Measurements from ENCODE around the gene LDHAL6B.

Gene LDHAL6B

GRCh38 chr15:59236394-59236793, 29.8 kb downstream of the LDHAL6B start:
- in situ Hi-C loops (cut with HindIII; ENCODE audit: low sequenced_read_pairs) = no loop called here
- no peak overlapping the region for H3K4me3 ChIP-seq (ENCODE audit: low read depth, low read length)
- no peak for TF ChIP-seq CTCF (IDR thresholded peaks at IDR 0.05; ENCODE audit: low read depth, low read length)
- DNase-seq (ENCODE audit: low read depth, low spot score) = no peak

- no peak for DNase-seq (ENCODE audit: low read depth, low spot score)
- no peak overlapping the region for H3K4me3 ChIP-seq (ENCODE audit: low read depth, low read length)
- in situ Hi-C loops (cut with HindIII; ENCODE audit: low sequenced_read_pairs) = no loop called here
- TF ChIP-seq CTCF (IDR thresholded peaks at IDR 0.05; ENCODE audit: low read depth, low read length) = no peak
Observed at GRCh38 chr15:59237119-59237855, 30.6 kb downstream of the LDHAL6B start.

GRCh38 chr15:59237924-59238331, 31.3 kb downstream of the LDHAL6B start:
- TF ChIP-seq CTCF (IDR thresholded peaks at IDR 0.05; ENCODE audit: low read depth, low read length) = no peak
- H3K4me3 ChIP-seq (ENCODE audit: low read depth, low read length) = no peak overlapping the region
- DNase-seq (ENCODE audit: low read depth, low spot score) = no peak
- in situ Hi-C loops (cut with HindIII; ENCODE audit: low sequenced_read_pairs) = no loop called here

- in situ Hi-C loops (cut with HindIII; ENCODE audit: low sequenced_read_pairs) = no loop called here
- no peak overlapping the region for H3K4me3 ChIP-seq (ENCODE audit: low read depth, low read length)
- no peak for DNase-seq (ENCODE audit: low read depth, low spot score)
- TF ChIP-seq CTCF (IDR thresholded peaks at IDR 0.05; ENCODE audit: low read depth, low read length) = no peak
Observed at GRCh38 chr15:59240036-59240435, 33.4 kb downstream of the LDHAL6B start.

GRCh38 chr15:59242649-59243048, 36.0 kb downstream of the LDHAL6B start:
- no peak overlapping the region for H3K4me3 ChIP-seq (ENCODE audit: low read depth, low read length)
- no peak for DNase-seq (ENCODE audit: low read depth, low spot score)
- no peak for TF ChIP-seq CTCF (IDR thresholded peaks at IDR 0.05; ENCODE audit: low read depth, low read length)
- in situ Hi-C loops (cut with HindIII; ENCODE audit: low sequenced_read_pairs) = no loop called here

GRCh38 chr15:59243622-59244021, 37.0 kb downstream of the LDHAL6B start:
- TF ChIP-seq CTCF (IDR thresholded peaks at IDR 0.05; ENCODE audit: low read depth, low read length) = no peak
- no peak overlapping the region for H3K4me3 ChIP-seq (ENCODE audit: low read depth, low read length)
- in situ Hi-C loops (cut with HindIII; ENCODE audit: low sequenced_read_pairs) = no loop called here
- DNase-seq (ENCODE audit: low read depth, low spot score) = no peak

Measured in astrocyte of the spinal cord (primary cell).